GM19372 (cell line): ENCODE measurements around the gene MBP.

Experiments
- ATAC-seq: cut with Tn5 transposase; IDR thresholded peaks from one replicate; pipeline ENCODE4 v1.9.1; 2021; ENCODE audit warnings: mild to moderate bottlenecking, low read depth, moderate library complexity; ENCODE audit not compliant: unreplicated experiment

MBP gene

GRCh38 chr18:77054606-77055428, 77.8 kb downstream of the MBP start:
- ATAC-seq: peak; percentile 87

- ATAC-seq: peak; percentile 8
Observed at GRCh38 chr18:77054288-77054605, 78.3 kb downstream of the MBP start.

GRCh38 chr18:77053616-77054287, 78.8 kb downstream of the MBP start:
- no peak for ATAC-seq

GRCh38 chr18:77052983-77053309, 79.6 kb downstream of the MBP start:
- ATAC-seq: no peak

- ATAC-seq: no peak
Observed at GRCh38 chr18:77052297-77052982, 80.1 kb downstream of the MBP start.

GRCh38 chr18:77051581-77052296, 80.8 kb downstream of the MBP start:
- ATAC-seq: no peak

- ATAC-seq: no peak
Observed at GRCh38 chr18:77049938-77050337, 82.6 kb downstream of the MBP start.

- ATAC-seq: no peak
Observed at GRCh38 chr18:77047803-77048419, 84.7 kb downstream of the MBP start.

- ATAC-seq: no peak
Observed at GRCh38 chr18:77046994-77047393, 85.6 kb downstream of the MBP start.

- ATAC-seq: no peak
Observed at GRCh38 chr18:77046409-77046808, 86.2 kb downstream of the MBP start.

GRCh38 chr18:77045677-77046076, 86.9 kb downstream of the MBP start:
- no peak for ATAC-seq

- no peak for ATAC-seq
Observed at GRCh38 chr18:77044866-77045664, 87.5 kb downstream of the MBP start.

GRCh38 chr18:77043541-77044280, 88.9 kb downstream of the MBP start:
- ATAC-seq: no peak

- no peak for ATAC-seq
Observed at GRCh38 chr18:77042583-77042982, 90.0 kb downstream of the MBP start.

GRCh38 chr18:77039196-77040130, 93.1 kb downstream of the MBP start:
- ATAC-seq: no peak

GRCh38 chr18:77038182-77038858, 94.3 kb downstream of the MBP start:
- ATAC-seq: no peak

GRCh38 chr18:77037567-77037966, 95.0 kb downstream of the MBP start:
- ATAC-seq: no peak
